BJ (cell line): Measurements from ENCODE around the gene RRBP1. TPM values are rescaled to one million over a fixed set of nuclear protein-coding genes. Genes with fewer than 3 reads are reported as not detected.
"Not testable (repeated sequence)": the region's sequence is repeated elsewhere in the genome, so short reads cannot be mapped to it uniquely, and the experiment has no call there.

Source experiments
- CTCF ChIA-PET: fragments of 350-600 bp; formaldehyde crosslinking; extraction: SDS; loops from one replicate; lab custom pipeline; 2021; ENCODE audit warnings: antibody characterized with exemption, inconsistent platforms; lab: Yijun Ruan, JAX
- POLR2A ChIA-PET: fragments of 300-600 bp; sonication (Branson Sonifier 250); formaldehyde crosslinking; extraction: SDS; loops from one replicate; lab custom pipeline; 2021; ENCODE audit warnings: antibody characterized with exemption; lab: Charles Lee
- DNase-seq: peaks from one replicate; pipeline ENCODE4 v3.0.0-alpha.2; 2011; ENCODE audit warnings: low read depth
- H3K27me3 ChIP-seq: 2 replicates; pipeline ENCODE4 v1.6.0; 2011; ENCODE audit warnings: low read length; ENCODE audit not compliant: control insufficient read depth, insufficient read depth
- H3K36me3 ChIP-seq: 2 replicates; pipeline ENCODE4 v1.5.1; 2011; ENCODE audit warnings: low read length; ENCODE audit not compliant: control insufficient read depth, insufficient read depth
- H3K4me3 ChIP-seq: 2 replicates; pipeline ENCODE4 v1.5.1; 2011; ENCODE audit warnings: low read depth, mild to moderate bottlenecking, control low read depth, low read length
- polyA plus RNA-seq: library from polyadenylated mRNA; depleted of rRNA; stranded (reverse); fragments of >200 nt; gene quantifications from 2 replicates; pipeline ENCODE4 v1.2.3, GENCODE V29; 2011
- TF ChIP-seq, protein P1 (sequence below): IDR thresholded peaks from 2 replicates; pipeline ENCODE4 v1.5.1; 2011; ENCODE audit warnings: low read depth, mild to moderate bottlenecking, control low read depth, inconsistent platforms, low read length, moderate library complexity; ENCODE audit not compliant: insufficient read depth

RRBP1 gene
- polyA plus RNA-seq, 1 experiment, result 98.7 TPM

DNA sequence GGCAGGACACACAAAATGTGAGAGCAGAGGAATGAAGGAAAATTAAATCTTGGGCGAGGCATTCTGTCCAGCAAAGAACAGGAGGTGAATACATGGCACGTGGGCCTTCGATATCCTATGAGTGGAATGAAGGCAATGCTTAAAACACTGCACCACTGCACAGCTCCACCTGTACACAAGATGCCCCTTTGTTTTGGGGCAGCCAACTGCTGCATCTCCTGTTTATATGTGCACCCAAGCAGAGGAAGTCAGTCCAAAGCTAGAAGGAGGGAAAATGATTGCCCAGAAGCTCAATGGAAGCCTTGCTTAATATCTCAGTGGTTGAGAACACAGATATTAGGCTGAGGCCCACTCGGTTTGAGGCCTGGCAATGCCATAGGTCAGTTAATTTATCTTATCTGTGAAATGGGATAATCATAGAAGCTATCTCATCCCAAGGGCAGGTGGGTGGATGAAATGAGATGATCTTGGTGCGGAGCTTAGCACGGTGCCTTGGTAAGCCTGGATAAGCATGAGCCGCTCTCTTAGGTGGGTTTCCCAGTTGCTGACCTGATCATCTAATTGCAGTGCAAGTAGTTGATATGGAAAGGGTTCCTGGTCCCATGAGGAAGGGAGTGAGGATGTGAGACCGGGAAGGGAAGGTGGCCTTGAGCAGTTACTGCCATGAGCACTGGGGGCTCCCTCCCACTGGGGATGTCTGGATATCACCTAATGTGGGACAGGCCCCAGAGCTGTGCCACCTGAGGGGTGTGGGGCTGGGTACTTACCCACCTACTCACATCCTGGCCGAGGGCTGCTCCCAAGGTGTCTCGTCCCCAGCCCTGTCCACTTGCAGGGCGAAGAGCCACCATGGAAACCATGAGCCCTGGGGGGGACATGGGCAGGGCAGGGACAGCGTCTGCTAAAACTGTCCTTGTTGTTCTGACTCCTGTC, 27.6 kb upstream of the RRBP1 start:
- POLR2A ChIA-PET, result no interaction called here
- TF ChIP-seq, protein P1, sequence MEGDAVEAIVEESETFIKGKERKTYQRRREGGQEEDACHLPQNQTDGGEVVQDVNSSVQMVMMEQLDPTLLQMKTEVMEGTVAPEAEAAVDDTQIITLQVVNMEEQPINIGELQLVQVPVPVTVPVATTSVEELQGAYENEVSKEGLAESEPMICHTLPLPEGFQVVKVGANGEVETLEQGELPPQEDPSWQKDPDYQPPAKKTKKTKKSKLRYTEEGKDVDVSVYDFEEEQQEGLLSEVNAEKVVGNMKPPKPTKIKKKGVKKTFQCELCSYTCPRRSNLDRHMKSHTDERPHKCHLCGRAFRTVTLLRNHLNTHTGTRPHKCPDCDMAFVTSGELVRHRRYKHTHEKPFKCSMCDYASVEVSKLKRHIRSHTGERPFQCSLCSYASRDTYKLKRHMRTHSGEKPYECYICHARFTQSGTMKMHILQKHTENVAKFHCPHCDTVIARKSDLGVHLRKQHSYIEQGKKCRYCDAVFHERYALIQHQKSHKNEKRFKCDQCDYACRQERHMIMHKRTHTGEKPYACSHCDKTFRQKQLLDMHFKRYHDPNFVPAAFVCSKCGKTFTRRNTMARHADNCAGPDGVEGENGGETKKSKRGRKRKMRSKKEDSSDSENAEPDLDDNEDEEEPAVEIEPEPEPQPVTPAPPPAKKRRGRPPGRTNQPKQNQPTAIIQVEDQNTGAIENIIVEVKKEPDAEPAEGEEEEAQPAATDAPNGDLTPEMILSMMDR, result no peak

GRCh38 chr20:17708675-17709360, 26.8 kb upstream of the RRBP1 start:
- H3K4me3 ChIP-seq, result no peak overlapping the region
- DNase-seq, result no peak
- CTCF ChIA-PET, result interaction anchor here (2.7 kb wide), 1 partner anchor 27 kb away, joined by 11 read pairs; the partner anchor contains the start of gene RRBP1
- TF ChIP-seq, protein P1, result no peak
- 0 out of 2 replicates have a peak, but pooled peaks cover 1% of the 10 kb centered on the region for H3K27me3 ChIP-seq
- POLR2A ChIA-PET, result no interaction called here
- no peaks in the 10 kb centered on the region for H3K36me3 ChIP-seq

More for the DNA sequence above, 27.6 kb upstream of the RRBP1 start:
- Histone ChIP-seq H3K4me3 (no peak overlapping the region), H3K36me3 (no peaks in the 10 kb centered on the region), H3K27me3 (0 out of 2 replicates have a peak, but pooled peaks cover 1% of the 10 kb centered on the region)
- DNase-seq, result no peak
- CTCF ChIA-PET, result interaction anchor here (1.0 to 2.7 kb wide), 2 partner anchors 9 to 27 kb away, joined by 3 to 11 read pairs; partner anchors contain the start of gene RRBP1

DNA sequence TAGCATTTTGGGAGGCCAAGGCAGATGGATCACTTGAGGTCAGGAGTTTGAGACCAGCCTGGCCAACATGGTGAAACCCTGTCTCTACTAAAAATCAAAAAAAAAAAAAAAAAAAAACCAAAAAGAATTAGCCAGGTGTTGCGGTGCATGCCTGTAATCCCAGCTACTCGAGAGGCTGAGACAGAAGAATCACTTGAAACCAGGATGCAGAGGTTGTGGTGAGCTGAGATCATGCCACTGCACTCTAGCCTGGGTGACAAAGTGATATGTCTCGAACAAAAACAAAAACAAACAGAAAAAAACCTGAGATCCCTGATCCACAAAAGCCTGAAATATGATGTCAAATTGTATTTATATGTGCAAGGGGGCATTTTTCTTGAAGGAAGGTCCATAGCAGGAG, 25.9 kb upstream of the RRBP1 start:
- H3K4me3 ChIP-seq, POLR2A ChIA-PET, H3K36me3 ChIP-seq, CTCF ChIA-PET, DNase-seq, H3K27me3 ChIP-seq: not testable (repeated sequence)

DNA sequence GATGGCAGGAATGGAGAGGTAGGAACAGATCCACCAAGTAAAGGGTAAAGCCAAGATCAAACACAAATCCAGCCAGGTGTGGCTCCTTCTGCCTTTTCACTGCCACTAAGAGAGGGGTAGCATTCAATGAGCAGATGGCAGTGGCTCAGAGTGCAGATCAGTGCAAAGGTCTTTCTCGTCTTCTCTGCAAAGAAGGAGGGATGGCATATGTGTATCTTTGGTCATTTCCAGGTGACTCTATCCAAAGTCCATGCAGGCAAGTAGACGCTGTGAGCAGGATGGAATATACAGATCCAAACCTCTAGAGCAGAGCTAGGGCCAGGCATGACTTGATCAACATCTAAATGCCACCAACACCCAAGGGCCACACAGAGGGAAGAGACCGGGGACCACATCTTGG, 24.6 kb upstream of the RRBP1 start:
- no peak overlapping the region for H3K4me3 ChIP-seq
- TF ChIP-seq, protein P1, result no peak
- CTCF ChIA-PET, result interaction anchor here (1.0 kb wide), 1 partner anchor 28 kb away, joined by 3 read pairs; no protein-coding TSS in a partner anchor

GRCh38 chr20:17705916-17706315, 23.9 kb upstream of the RRBP1 start:
- no peak overlapping the region for H3K4me3 ChIP-seq
- DNase-seq, result no peak
- POLR2A ChIA-PET, result no interaction called here
- H3K36me3 ChIP-seq, result no peaks in the 10 kb centered on the region
- CTCF ChIA-PET, result interaction anchor here (1.0 kb wide), 1 partner anchor 28 kb away, joined by 3 read pairs; no protein-coding TSS in a partner anchor
- TF ChIP-seq, protein P1, result no peak
- H3K27me3 ChIP-seq, result 0 out of 2 replicates have a peak, but pooled peaks cover 1% of the 10 kb centered on the region

More for the DNA sequence above, 24.6 kb upstream of the RRBP1 start:
- Histone ChIP-seq H3K36me3 (no peaks in the 10 kb centered on the region), H3K27me3 (0 out of 2 replicates have a peak, but pooled peaks cover 1% of the 10 kb centered on the region)
- no peak for DNase-seq
- POLR2A ChIA-PET, result no interaction called here
